Mesenchymal stem cell (in vitro differentiated cells and primary cell): ENCODE results near the gene GLO1.

Experiments
- DNase-seq: peaks from one replicate; pipeline ENCODE4 v3.0.0-alpha.2; 2013
- H2AFZ ChIP-seq: one replicate; pipeline ENCODE4 v1.6.1; 2013; ENCODE audit warnings: low read depth, mild to moderate bottlenecking, control low read depth, inconsistent platforms, low read length, moderate library complexity
- H2AK5ac ChIP-seq: 2 replicates; pipeline ENCODE4 v1.6.1; 2013; ENCODE audit warnings: low read length, moderate library complexity, mild to moderate bottlenecking, inconsistent platforms; ENCODE audit not compliant: severe bottlenecking
- H2BK120ac ChIP-seq: one replicate; pipeline ENCODE4 v1.6.1; 2013; ENCODE audit warnings: low read depth, mild to moderate bottlenecking, inconsistent platforms, low read length, moderate library complexity
- H2BK12ac ChIP-seq, 2 experiments: one replicate each; pipeline ENCODE4 v1.6.1; 2013; ENCODE audit warnings: inconsistent platforms in 2 of 2, low read length in 2 of 2, mild to moderate bottlenecking in 2 of 2, moderate library complexity in 2 of 2, control low read depth in 1 of 2
- H2BK15ac ChIP-seq: one replicate; pipeline ENCODE4 v1.6.1; 2013; ENCODE audit warnings: mild to moderate bottlenecking, low read depth, inconsistent platforms; ENCODE audit not compliant: poor library complexity, severe bottlenecking
- H2BK5ac ChIP-seq: 2 replicates; pipeline ENCODE4 v1.6.1; 2013; ENCODE audit warnings: low read depth, mild to moderate bottlenecking, low read length, control low read depth, inconsistent platforms; ENCODE audit not compliant: poor library complexity, severe bottlenecking
- H3K14ac ChIP-seq, 2 experiments: one replicate each; pipeline ENCODE4 v1.6.1; 2013; ENCODE audit warnings: inconsistent platforms in 2 of 2, low read length in 2 of 2, control low read depth in 1 of 2, mild to moderate bottlenecking in 1 of 2, moderate library complexity in 1 of 2
- H3K18ac ChIP-seq, 2 experiments: one replicate each; pipeline ENCODE4 v1.6.1; 2013; ENCODE audit warnings: inconsistent platforms in 2 of 2, low read length in 2 of 2, control low read depth in 1 of 2, low read depth in 1 of 2, mild to moderate bottlenecking in 1 of 2
- H3K23ac ChIP-seq, 2 experiments: one replicate each; pipeline ENCODE4 v1.6.1; 2013; ENCODE audit warnings: inconsistent platforms in 2 of 2, low read length in 2 of 2, mild to moderate bottlenecking in 2 of 2, moderate library complexity in 2 of 2, control low read depth in 1 of 2
- H3K27ac ChIP-seq: 2 replicates; pipeline ENCODE4 v1.5.1; 2013; ENCODE audit warnings: mild to moderate bottlenecking, moderate library complexity, low read length, control low read depth, inconsistent platforms; ENCODE audit not compliant: poor library complexity, severe bottlenecking
- H3K27me3 ChIP-seq, 2 experiments: 2 replicates each; pipeline versions ENCODE4 v1.6.1 to v1.7.0; 2013; ENCODE audit warnings: low read length in 2 of 2, mild to moderate bottlenecking in 2 of 2, moderate library complexity in 2 of 2, control low read depth in 1 of 2, inconsistent platforms in 1 of 2; ENCODE audit not compliant: control insufficient read depth in 1 of 2, insufficient read depth in 1 of 2
- H3K36me3 ChIP-seq, 2 experiments: 2 replicates each; pipeline versions ENCODE4 v1.6.1 to v1.7.0; 2013; ENCODE audit warnings: low read length in 2 of 2, control low read depth in 1 of 2, inconsistent platforms in 1 of 2, low read depth in 1 of 2, mild to moderate bottlenecking in 1 of 2; ENCODE audit not compliant: insufficient read depth in 2 of 2, control insufficient read depth in 1 of 2
- H3K4ac ChIP-seq, 2 experiments: one replicate each; pipeline ENCODE4 v1.6.1; 2013; ENCODE audit warnings: inconsistent platforms in 2 of 2, low read length in 2 of 2, mild to moderate bottlenecking in 2 of 2, moderate library complexity in 2 of 2, control low read depth in 1 of 2, low read depth in 1 of 2
- H3K4me1 ChIP-seq: 2 replicates; pipeline ENCODE4 v1.6.1; 2013; ENCODE audit warnings: low read depth, low read length, control low read depth; ENCODE audit not compliant: control insufficient read depth, insufficient read depth
- H3K4me2 ChIP-seq: 2 replicates; pipeline ENCODE4 v1.6.1; 2013; ENCODE audit warnings: low read length, mild to moderate bottlenecking, inconsistent platforms; ENCODE audit not compliant: poor library complexity, severe bottlenecking
- H3K4me3 ChIP-seq, 2 experiments: 2 replicates each; pipeline versions ENCODE4 v1.5.1 to v1.7.0; 2013; ENCODE audit warnings: low read length in 2 of 2, mild to moderate bottlenecking in 2 of 2, control low read depth in 1 of 2, low read depth in 1 of 2; ENCODE audit not compliant: insufficient read depth in 1 of 2
- H3K79me1 ChIP-seq: replicated peaks from 2 replicates; pipeline ENCODE4 v1.6.1; 2013; ENCODE audit warnings: mild to moderate bottlenecking, control low read depth, low read length, inconsistent platforms; ENCODE audit not compliant: poor library complexity, severe bottlenecking
- H3K9ac ChIP-seq: 2 replicates; pipeline ENCODE4 v1.7.0; 2013; ENCODE audit warnings: mild to moderate bottlenecking, low read length, moderate library complexity
- H3K9me3 ChIP-seq: 2 replicates; pipeline ENCODE4 v1.7.0; 2013; ENCODE audit warnings: mild to moderate bottlenecking, low read length; ENCODE audit not compliant: control insufficient read depth
- H4K8ac ChIP-seq: one replicate; pipeline ENCODE4 v1.6.1; 2013; ENCODE audit warnings: inconsistent platforms, mild to moderate bottlenecking, low read length, moderate library complexity
- H4K91ac ChIP-seq: one replicate; pipeline ENCODE4 v1.6.1; 2013; ENCODE audit warnings: mild to moderate bottlenecking, low read length, inconsistent platforms
- WGBS: methylation state at CpG from one replicate; pipeline ENCODE4 v1.1.7; 2013; ENCODE audit warnings: mixed read lengths; 5-methylcytosine and 5-hydroxymethylcytosine counted together

GLO1 gene

DNA sequence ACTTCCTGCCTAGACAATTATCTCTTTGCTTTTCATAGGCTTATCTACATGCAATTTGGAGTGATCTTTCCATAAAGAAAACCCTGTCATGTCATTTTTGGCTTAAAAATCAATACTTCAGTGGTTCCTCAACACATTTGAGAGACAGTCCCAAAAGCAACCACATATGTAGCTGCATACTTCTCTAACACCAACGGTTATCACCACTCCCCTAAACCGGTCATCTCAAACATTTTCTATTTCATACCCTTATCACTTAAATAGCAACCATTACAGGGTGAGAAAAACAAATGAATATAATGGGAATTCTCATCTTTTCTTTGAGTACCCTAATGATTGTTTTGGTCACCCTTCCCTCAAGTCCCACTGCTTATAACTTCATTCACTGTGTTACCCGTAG lies 5.1 kb downstream of the GLO1 start:
- H2BK5ac ChIP-seq: no peak overlapping the region
- no peak overlapping the region for H3K14ac ChIP-seq
- H3K27me3 ChIP-seq: no peaks in the 10 kb centered on the region
- DNase-seq: no peak
- H3K4ac ChIP-seq: no peak overlapping the region
- no peak overlapping the region for H3K4me3 ChIP-seq
- H3K9me3 ChIP-seq: peaks cover 4% of the 10 kb centered on the region
- no peak overlapping the region for H2AFZ ChIP-seq
- H3K27ac ChIP-seq: no peak overlapping the region
- no peak overlapping the region for H2BK120ac ChIP-seq
- H3K4me2 ChIP-seq: no peak overlapping the region
- no peak overlapping the region for H3K9ac ChIP-seq
- no peak overlapping the region for H2BK15ac ChIP-seq
- H3K36me3 ChIP-seq: peaks cover 4 to 9% of the 10 kb centered on the region in 2 experiments
- no peak overlapping the region for H4K91ac ChIP-seq
- peaks cover 19% of the 10 kb centered on the region for H3K79me1 ChIP-seq
- peaks cover 2% of the 10 kb centered on the region for H3K4me1 ChIP-seq
- no peak overlapping the region for H2BK12ac ChIP-seq
- WGBS: 100% methylated on average over 1 of the region's 3 CpGs
- H3K23ac ChIP-seq: no peak overlapping the region
- H4K8ac ChIP-seq: no peak overlapping the region
- H3K18ac ChIP-seq: no peak overlapping the region
- H2AK5ac ChIP-seq: no peak overlapping the region

- Histone ChIP-seq H3K79me1 (peaks cover 19% of the 10 kb centered on the region), H2BK120ac (no peak overlapping the region), H3K9ac (no peak overlapping the region), H3K27ac (no peak overlapping the region), H3K4ac (no peak overlapping the region), H3K4me2 (no peak overlapping the region), H2BK15ac (no peak overlapping the region), H2AFZ (no peak overlapping the region), H3K9me3 (peaks cover 4% of the 10 kb centered on the region), H2AK5ac (no peak overlapping the region), H3K4me1 (no peaks in the 10 kb centered on the region), H3K14ac (no peak overlapping the region), H2BK5ac (no peak overlapping the region), H3K23ac (no peak overlapping the region), H3K27me3 (no peaks in the 10 kb centered on the region), H3K18ac (no peak overlapping the region), H3K4me3 (no peak overlapping the region), H3K36me3 (peaks cover 4 to 9% of the 10 kb centered on the region in 2 experiments), H4K8ac (no peak overlapping the region), H4K91ac (no peak overlapping the region), H2BK12ac (no peak overlapping the region)
- DNase-seq: no peak
These were observed 6.6 kb downstream of the GLO1 start for GRCh38 chr6:38696345-38696744.

DNA sequence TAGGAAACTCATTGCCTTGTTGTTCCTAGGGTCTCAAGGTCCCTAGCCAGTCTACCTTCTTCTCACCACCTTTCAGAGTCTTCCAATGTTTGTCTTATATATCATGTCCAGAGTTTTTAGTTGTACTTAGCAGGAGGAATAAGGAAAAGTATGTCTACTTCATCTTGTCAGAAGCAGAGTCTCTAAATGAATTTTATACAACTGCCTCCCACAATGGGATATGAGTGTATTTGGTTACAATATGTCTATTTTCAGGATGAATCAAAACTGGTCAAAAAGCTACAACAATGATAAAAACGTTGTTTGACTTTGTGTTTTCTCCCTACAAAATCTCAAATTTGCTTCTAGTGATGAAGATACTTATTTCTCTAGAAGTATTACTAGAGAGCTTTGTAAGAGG lies 7.0 kb downstream of the GLO1 start:
- H3K79me1 ChIP-seq: peaks cover 17% of the 10 kb centered on the region
- H3K4ac ChIP-seq: no peak overlapping the region
- no peak for DNase-seq
- H2AK5ac ChIP-seq: no peak overlapping the region
- peaks cover 3 to 9% of the 10 kb centered on the region in 2 experiments for H3K36me3 ChIP-seq
- H3K4me2 ChIP-seq: no peak overlapping the region
- no peak overlapping the region for H2AFZ ChIP-seq
- H4K91ac ChIP-seq: no peak overlapping the region
- H3K14ac ChIP-seq: no peak overlapping the region
- WGBS: no CpG with 5 or more reads among the region's 1 CpG
- H2BK15ac ChIP-seq: no peak overlapping the region
- no peak overlapping the region for H4K8ac ChIP-seq
- no peaks in the 10 kb centered on the region for H3K4me1 ChIP-seq
- H3K9me3 ChIP-seq: peaks cover 4% of the 10 kb centered on the region
- H2BK120ac ChIP-seq: no peak overlapping the region
- no peaks in the 10 kb centered on the region for H3K27me3 ChIP-seq
- no peak overlapping the region for H3K9ac ChIP-seq
- no peak overlapping the region for H2BK5ac ChIP-seq
- no peak overlapping the region for H2BK12ac ChIP-seq
- no peak overlapping the region for H3K23ac ChIP-seq
- no peak overlapping the region for H3K18ac ChIP-seq
- no peak overlapping the region for H3K4me3 ChIP-seq
- no peak overlapping the region for H3K27ac ChIP-seq

GRCh38 chr6:38695227-38695900 lies 7.6 kb downstream of the GLO1 start:
- H3K79me1 ChIP-seq: peaks cover 15% of the 10 kb centered on the region
- H4K8ac ChIP-seq: no peak overlapping the region
- no peak overlapping the region for H2BK120ac ChIP-seq
- H3K36me3 ChIP-seq: peaks cover 0 to 6% of the 10 kb centered on the region in 2 experiments
- no peak for DNase-seq
- H3K4me1 ChIP-seq: no peaks in the 10 kb centered on the region
- H2BK5ac ChIP-seq: no peak overlapping the region
- H2AK5ac ChIP-seq: no peak overlapping the region
- no peak overlapping the region for H3K9ac ChIP-seq
- no peak overlapping the region for H3K23ac ChIP-seq
- peaks cover 4% of the 10 kb centered on the region for H3K9me3 ChIP-seq
- no peak overlapping the region for H2BK15ac ChIP-seq
- no CpG with 5 or more reads among the region's 2 CpGs for WGBS
- no peak overlapping the region for H3K27ac ChIP-seq
- H3K4me2 ChIP-seq: no peak overlapping the region
- no peak overlapping the region for H4K91ac ChIP-seq
- no peak overlapping the region for H2BK12ac ChIP-seq
- H3K14ac ChIP-seq: no peak overlapping the region
- no peak overlapping the region for H2AFZ ChIP-seq
- H3K18ac ChIP-seq: no peak overlapping the region
- no peaks in the 10 kb centered on the region for H3K27me3 ChIP-seq
- H3K4me3 ChIP-seq: no peak overlapping the region
- H3K4ac ChIP-seq: no peak overlapping the region
